Tibial nerve (tissue), 4 donors: ENCODE data around the gene FLOT2. TPM values are rescaled to one million over a fixed set of nuclear protein-coding genes. Genes with fewer than 3 reads are reported as not detected.
"Not testable (repeated sequence)": the region's sequence is repeated elsewhere in the genome, so short reads cannot be mapped to it uniquely, and the experiment has no call there.

ENCODE experiments used
- DNase-seq, 2 donors: peaks; one replicate each; pipeline ENCODE4 v3.0.0-alpha.2; 2019; ENCODE audit warnings: low spot score in 2 of 2
- H3K27ac ChIP-seq, 4 donors: fragments of 200-600 bp; sonication (generic) in 3 of 4; one replicate each; pipeline ENCODE4 v1.5.1; 2017 to 2019; ENCODE audit warnings: mild to moderate bottlenecking in 1 of 4
- H3K27me3 ChIP-seq, 2 donors: fragments of 200-600 bp; sonication (generic) in 1 of 2; one replicate each; pipeline versions ENCODE4 v1.5.1 to v1.6.0; 2017 to 2019
- H3K36me3 ChIP-seq, 3 donors: fragments of 200-600 bp; sonication (generic); one replicate each; pipeline ENCODE4 v1.5.1; 2018 to 2019
- H3K4me1 ChIP-seq, 4 donors: fragments of 200-600 bp; sonication (generic) in 3 of 4; one replicate each; pipeline ENCODE4 v1.5.1; 2017 to 2019
- H3K4me3 ChIP-seq, 4 donors: fragments of 200-600 bp; sonication (generic) in 3 of 4; one replicate each; pipeline ENCODE4 v1.5.1; 2017 to 2019; ENCODE audit warnings: mild to moderate bottlenecking in 1 of 4, moderate library complexity in 1 of 4
- H3K9me3 ChIP-seq, 4 donors: fragments of 200-600 bp; sonication (generic) in 3 of 4; one replicate each; pipeline ENCODE4 v1.5.1; 2017 to 2019
- CTCF ChIP-seq, 5 experiments: fragments of 200-600 bp in 3 of 5; fragments of 450-650 bp in 2 of 5; sonication (generic) in 3 of 5; IDR thresholded peaks; one replicate each; pipeline ENCODE4 v1.5.1; 2016 to 2019; ENCODE audit warnings: antibody characterized with exemption in 5 of 5, mild to moderate bottlenecking in 3 of 5, moderate library complexity in 2 of 5
- EP300 ChIP-seq, 2 donors: sonication (generic); formaldehyde crosslinking; IDR thresholded peaks; one replicate each; pipeline ENCODE4 v1.6.1; 2017; ENCODE audit warnings: antibody characterized with exemption in 2 of 2, mild to moderate bottlenecking in 1 of 2
- POLR2A ChIP-seq, 2 donors: fragments of 450-650 bp; IDR thresholded peaks; one replicate each; pipeline ENCODE4 v1.6.1; 2017; ENCODE audit warnings: antibody characterized with exemption in 2 of 2, mild to moderate bottlenecking in 2 of 2, moderate library complexity in 2 of 2
- WGBS, 2 donors: methylation state at CpG; one replicate each; pipeline ENCODE4 v1.1.5; 2018; 5-methylcytosine and 5-hydroxymethylcytosine counted together
- total RNA-seq, 4 donors: library from RNA; depleted of rRNA; stranded (reverse); fragments of >200 nt; gene quantifications; one replicate each; pipeline ENCODE4 v1.1.0, GENCODE V29; 2016

The FLOT2 gene
- total RNA-seq, 4 donors from 2014 or later: 54.8 to 84.9 (median 65.2) TPM

GRCh38 chr17:28937044-28937729 lies 39.7 kb upstream of the FLOT2 start:
- Histone ChIP-seq H3K27me3 (no peaks in the 10 kb centered on the region), H3K27ac (peak overlapping the region; percentile 21 to 85 (median 58)), H3K9me3 (no peaks in the 10 kb centered on the region), H3K4me3 (no peak overlapping the region), H3K36me3 (no peaks in the 10 kb centered on the region), H3K4me1 (peaks cover 0 to 95% (median 56%) of the 10 kb centered on the region in 4 donors)
- no peak for TF ChIP-seq CTCF (IDR thresholded peaks at IDR 0.05)
- TF ChIP-seq EP300 (IDR thresholded peaks at IDR 0.05): peak in 1 of 2 donors; percentile 74
- TF ChIP-seq POLR2A (IDR thresholded peaks at IDR 0.05): no peak
- peak in 1 of 2 donors; percentile 51 for DNase-seq
- 45 to 53% methylated on average over 5 of the region's 5 CpGs for WGBS, 2 donors

GRCh38 chr17:28935744-28936460 lies 38.4 kb upstream of the FLOT2 start:
- 77 to 79% methylated on average over 8 of the region's 8 CpGs for WGBS, 2 donors
- peak overlapping the region; percentile 21 to 85 (median 58) for H3K27ac ChIP-seq
- no peak for TF ChIP-seq EP300 (IDR thresholded peaks at IDR 0.05)
- no peak for TF ChIP-seq CTCF (IDR thresholded peaks at IDR 0.05)
- TF ChIP-seq POLR2A (IDR thresholded peaks at IDR 0.05): no peak
- H3K27me3 ChIP-seq: no peaks in the 10 kb centered on the region
- H3K36me3 ChIP-seq: no peaks in the 10 kb centered on the region
- no peaks in the 10 kb centered on the region for H3K9me3 ChIP-seq
- DNase-seq: no peak
- H3K4me3 ChIP-seq: no peak overlapping the region
- peaks cover 0 to 87% (median 52%) of the 10 kb centered on the region in 4 donors for H3K4me1 ChIP-seq

DNA sequence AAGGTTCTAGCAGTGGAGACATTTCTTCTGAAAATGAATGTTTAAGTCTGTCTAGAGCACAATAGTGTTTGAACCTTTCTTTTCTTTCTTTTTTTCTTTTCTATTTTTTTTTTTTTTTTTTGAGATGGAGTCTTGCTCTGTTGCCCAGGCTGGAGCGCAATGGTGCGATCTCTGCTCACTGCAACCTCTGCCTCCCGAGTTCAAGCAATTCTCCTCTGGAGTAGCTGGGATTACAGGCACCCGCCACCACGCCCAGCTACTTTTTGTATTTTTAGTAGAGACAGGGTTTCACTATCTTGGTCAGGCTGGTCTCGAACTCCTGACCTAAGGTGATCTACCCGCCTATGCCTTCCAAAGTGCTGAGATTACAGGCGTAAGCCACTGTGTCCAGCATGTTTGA lies 37.0 kb upstream of the FLOT2 start:
- WGBS, 2 donors: 92 to 96% methylated on average over 8 of the region's 8 CpGs
- not testable (repeated sequence) for H3K9me3 ChIP-seq, H3K4me3 ChIP-seq, H3K36me3 ChIP-seq, H3K27me3 ChIP-seq, DNase-seq
- peaks cover 0 to 80% (median 42%) of the 10 kb centered on the region in 4 donors for H3K4me1 ChIP-seq
- H3K27ac ChIP-seq: peak overlapping the region in 2 of 4 donors; percentile 69 to 85

DNA sequence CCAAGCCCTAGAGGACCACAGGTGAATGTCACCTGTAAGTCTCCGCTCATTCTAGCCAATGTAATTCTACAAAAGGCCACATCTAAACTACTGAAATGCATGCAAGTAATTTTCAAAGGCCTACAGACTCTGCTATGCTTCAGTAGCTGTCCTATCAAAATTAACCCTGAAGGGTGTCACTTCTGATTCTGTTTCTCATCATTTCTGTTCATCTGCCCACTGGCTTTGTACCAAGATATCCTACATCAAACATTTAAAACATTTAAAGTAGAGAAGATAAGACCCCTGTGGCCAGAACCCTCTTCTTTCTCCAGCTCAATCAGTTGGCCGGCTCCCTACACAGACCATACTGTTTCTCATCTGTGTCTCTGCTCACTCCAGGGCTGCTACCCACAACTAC lies 32.3 kb upstream of the FLOT2 start:
- H3K27me3 ChIP-seq: no peaks in the 10 kb centered on the region
- peaks cover 0 to 51% (median 8%) of the 10 kb centered on the region in 4 donors for H3K4me1 ChIP-seq
- H3K4me3 ChIP-seq: no peak overlapping the region
- WGBS, 2 donors: 93 to 94% methylated on average over 2 of the region's 2 CpGs
- H3K27ac ChIP-seq: no peak overlapping the region
- no peak for DNase-seq
- peaks cover 0 to 5% (median 0%) of the 10 kb centered on the region in 4 donors for H3K9me3 ChIP-seq
- H3K36me3 ChIP-seq: peaks cover 0 to 38% (median 0%) of the 10 kb centered on the region in 3 donors
- no peak for TF ChIP-seq EP300 (IDR thresholded peaks at IDR 0.05)
- TF ChIP-seq POLR2A (IDR thresholded peaks at IDR 0.05): no peak
- TF ChIP-seq CTCF (IDR thresholded peaks at IDR 0.05): no peak

GRCh38 chr17:28928061-28928460 lies 30.5 kb upstream of the FLOT2 start:
- TF ChIP-seq POLR2A (IDR thresholded peaks at IDR 0.05) (no peak), CTCF (IDR thresholded peaks at IDR 0.05) (no peak), EP300 (IDR thresholded peaks at IDR 0.05) (no peak)
- H3K4me1 ChIP-seq: peaks cover 0 to 36% (median 4%) of the 10 kb centered on the region in 4 donors

More at GRCh38 chr17:28928061-28928460, 30.5 kb upstream of the FLOT2 start:
- Histone ChIP-seq H3K4me3 (no peak overlapping the region), H3K36me3 (peaks cover 0 to 56% (median 0%) of the 10 kb centered on the region in 3 donors), H3K27me3 (no peaks in the 10 kb centered on the region), H3K27ac (no peak overlapping the region), H3K9me3 (peaks cover 0 to 5% (median 0%) of the 10 kb centered on the region in 4 donors)
- DNase-seq: no peak
- 88 to 100% methylated on average over 2 of the region's 2 CpGs for WGBS, 2 donors
